HEK293T (cell line): ENCODE results near the gene BPIFB3.

Experiments
- ARNT ChIP-seq: fragments of 450-650 bp; IDR thresholded peaks from 2 replicates; pipeline ENCODE4 v1.6.1; 2017; ENCODE audit warnings: mild to moderate bottlenecking
- BHLHE40 ChIP-seq: fragments of 450-650 bp; IDR thresholded peaks from 2 replicates; pipeline ENCODE4 v1.6.1; 2016; ENCODE audit warnings: mild to moderate bottlenecking, moderate library complexity, borderline replicate concordance
- CTBP1 ChIP-seq: fragments of 450-650 bp; IDR thresholded peaks from 2 replicates; pipeline ENCODE4 v1.6.1; 2016; ENCODE audit warnings: borderline replicate concordance
- FOXA1 ChIP-seq: fragments of 450-650 bp; IDR thresholded peaks from 2 replicates; pipeline ENCODE4 v1.6.1; 2016; ENCODE audit warnings: mild to moderate bottlenecking
- FOXK2 ChIP-seq: fragments of 450-650 bp; IDR thresholded peaks from 2 replicates; pipeline ENCODE4 v1.6.1; 2016; ENCODE audit warnings: mild to moderate bottlenecking
- FOXM1 ChIP-seq: fragments of 450-650 bp; IDR thresholded peaks from 2 replicates; pipeline ENCODE4 v1.6.1; 2017; ENCODE audit warnings: mild to moderate bottlenecking, borderline replicate concordance
- HDGF ChIP-seq: fragments of 450-650 bp; IDR thresholded peaks from 2 replicates; pipeline ENCODE4 v1.6.1; 2017; ENCODE audit warnings: antibody characterized with exemption, borderline replicate concordance
- L3MBTL2 ChIP-seq: fragments of 450-650 bp; conservative IDR thresholded peaks from 2 replicates; pipeline ENCODE4 v1.6.1; 2016; ENCODE audit warnings: mild to moderate bottlenecking
- NFRKB ChIP-seq: fragments of 450-650 bp; IDR thresholded peaks from 2 replicates; pipeline ENCODE4 v1.6.1; 2016; ENCODE audit warnings: mild to moderate bottlenecking, moderate library complexity
- SP1 ChIP-seq: fragments of 450-650 bp; IDR thresholded peaks from 2 replicates; pipeline ENCODE4 v1.6.1; 2017
- SUZ12 ChIP-seq: fragments of 450-650 bp; IDR thresholded peaks from 2 replicates; pipeline ENCODE4 v1.6.1; 2016; ENCODE audit warnings: mild to moderate bottlenecking
- TARDBP ChIP-seq: fragments of 450-650 bp; IDR thresholded peaks from 2 replicates; pipeline ENCODE4 v1.6.1; 2016
- ZNF384 ChIP-seq: fragments of 450-650 bp; IDR thresholded peaks from 2 replicates; pipeline ENCODE4 v1.6.1; 2016
- TF ChIP-seq, protein P1 (sequence below): fragments of 450-650 bp; IDR thresholded peaks from 2 replicates; pipeline ENCODE4 v1.6.1; 2016

DNA sequence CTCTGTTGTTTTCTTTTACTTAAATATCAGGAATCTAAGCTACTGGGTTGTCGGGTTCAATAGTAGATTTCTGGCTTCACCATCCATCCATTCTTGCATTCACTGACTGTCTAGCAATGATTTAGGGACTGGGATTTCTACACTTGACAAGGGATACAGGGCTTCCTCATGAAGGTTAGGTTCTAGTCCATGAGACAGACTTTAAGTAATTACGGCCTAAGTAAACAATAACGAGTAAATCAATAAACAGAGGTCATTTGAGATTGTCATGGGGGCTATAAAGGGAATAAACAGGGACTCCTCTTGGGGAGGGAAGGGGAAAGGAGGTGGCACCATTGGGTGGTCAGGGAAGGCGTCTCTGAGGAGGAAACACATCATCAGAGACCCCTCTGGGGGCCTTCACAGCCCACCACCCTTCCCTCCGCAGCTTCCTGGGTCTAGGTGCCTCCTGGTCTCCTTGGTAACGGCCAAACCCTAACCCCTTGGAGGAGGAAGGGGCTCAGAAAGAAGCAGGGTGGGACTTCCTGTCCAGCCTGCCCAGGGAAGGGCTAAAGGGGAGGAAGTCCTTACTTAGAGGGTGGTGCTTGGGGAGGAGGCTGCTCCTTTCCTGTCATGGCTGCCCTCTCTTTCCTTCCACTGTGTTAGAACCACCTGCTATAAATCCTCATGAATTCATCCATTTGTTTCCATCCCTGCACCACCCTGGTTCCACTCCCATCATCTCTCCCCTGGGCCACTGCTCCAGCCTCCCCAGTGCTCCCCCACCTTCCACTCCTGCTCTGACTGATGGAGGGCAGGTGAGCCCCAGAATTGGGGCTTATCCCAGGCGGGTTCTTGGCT lies 59.1 kb downstream of the BPIFB3 start:
- TF ChIP-seq BHLHE40 (no peak), FOXM1 (no peak), ZNF384 (no peak), FOXK2 (no peak), CTBP1 (no peak), SUZ12 (no peak), L3MBTL2 (no peak), ARNT (no peak), SP1 (no peak), NFRKB (no peak), HDGF (no peak), TARDBP (no peak), FOXA1 (no peak)
- TF ChIP-seq, protein P1, sequence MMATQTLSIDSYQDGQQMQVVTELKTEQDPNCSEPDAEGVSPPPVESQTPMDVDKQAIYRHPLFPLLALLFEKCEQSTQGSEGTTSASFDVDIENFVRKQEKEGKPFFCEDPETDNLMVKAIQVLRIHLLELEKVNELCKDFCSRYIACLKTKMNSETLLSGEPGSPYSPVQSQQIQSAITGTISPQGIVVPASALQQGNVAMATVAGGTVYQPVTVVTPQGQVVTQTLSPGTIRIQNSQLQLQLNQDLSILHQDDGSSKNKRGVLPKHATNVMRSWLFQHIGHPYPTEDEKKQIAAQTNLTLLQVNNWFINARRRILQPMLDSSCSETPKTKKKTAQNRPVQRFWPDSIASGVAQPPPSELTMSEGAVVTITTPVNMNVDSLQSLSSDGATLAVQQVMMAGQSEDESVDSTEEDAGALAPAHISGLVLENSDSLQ, result no peak
